ENCODE results near the gene SGK1.

DNA sequence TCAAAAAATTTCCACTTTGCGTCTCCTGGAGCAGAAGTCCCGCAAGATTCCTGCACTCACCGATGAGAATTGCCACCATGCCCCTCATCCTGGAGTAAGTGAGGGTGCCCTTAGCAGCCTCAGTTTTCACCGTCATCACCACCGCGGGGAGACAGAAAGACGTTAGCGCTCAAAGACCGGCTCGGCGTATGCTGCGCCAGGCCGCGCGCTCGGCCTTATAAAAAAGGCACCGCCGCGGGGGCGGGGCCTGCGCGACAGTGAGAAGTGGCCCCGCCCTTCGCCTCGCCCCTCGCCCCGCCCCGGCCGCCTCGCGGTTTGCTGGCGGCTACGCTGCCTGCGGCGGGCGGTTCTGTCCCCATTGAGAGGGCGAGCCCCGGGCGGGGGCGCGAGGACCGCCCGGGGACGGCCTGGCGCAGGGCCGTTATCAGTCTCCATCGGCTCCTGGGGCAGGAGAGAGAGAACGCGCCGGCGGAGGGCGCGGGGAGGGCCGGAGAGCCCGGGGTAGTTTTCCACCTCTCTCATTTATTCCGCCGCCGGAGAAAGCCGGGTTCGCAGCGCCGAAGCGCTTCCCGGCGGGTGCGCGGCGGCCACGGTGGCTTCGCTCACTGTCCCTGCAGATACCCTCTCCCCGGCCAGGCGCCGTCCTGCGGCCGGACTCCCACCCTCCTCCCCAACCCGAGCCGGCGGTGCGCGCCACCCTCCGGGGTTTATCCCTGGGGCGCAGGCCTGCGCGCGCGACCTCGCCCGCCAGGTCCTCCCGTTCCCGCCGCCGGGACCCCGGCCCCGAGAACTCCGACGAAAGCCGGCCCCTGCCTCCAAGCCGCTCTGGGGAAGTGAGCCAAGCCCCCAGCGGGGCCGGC lies 143.0 kb downstream of the SGK1 start:
- peak; percentile 99 for TF ChIP-seq POLR2A (IDR thresholded peaks at IDR 0.05)
- TF ChIP-seq, protein P1, sequence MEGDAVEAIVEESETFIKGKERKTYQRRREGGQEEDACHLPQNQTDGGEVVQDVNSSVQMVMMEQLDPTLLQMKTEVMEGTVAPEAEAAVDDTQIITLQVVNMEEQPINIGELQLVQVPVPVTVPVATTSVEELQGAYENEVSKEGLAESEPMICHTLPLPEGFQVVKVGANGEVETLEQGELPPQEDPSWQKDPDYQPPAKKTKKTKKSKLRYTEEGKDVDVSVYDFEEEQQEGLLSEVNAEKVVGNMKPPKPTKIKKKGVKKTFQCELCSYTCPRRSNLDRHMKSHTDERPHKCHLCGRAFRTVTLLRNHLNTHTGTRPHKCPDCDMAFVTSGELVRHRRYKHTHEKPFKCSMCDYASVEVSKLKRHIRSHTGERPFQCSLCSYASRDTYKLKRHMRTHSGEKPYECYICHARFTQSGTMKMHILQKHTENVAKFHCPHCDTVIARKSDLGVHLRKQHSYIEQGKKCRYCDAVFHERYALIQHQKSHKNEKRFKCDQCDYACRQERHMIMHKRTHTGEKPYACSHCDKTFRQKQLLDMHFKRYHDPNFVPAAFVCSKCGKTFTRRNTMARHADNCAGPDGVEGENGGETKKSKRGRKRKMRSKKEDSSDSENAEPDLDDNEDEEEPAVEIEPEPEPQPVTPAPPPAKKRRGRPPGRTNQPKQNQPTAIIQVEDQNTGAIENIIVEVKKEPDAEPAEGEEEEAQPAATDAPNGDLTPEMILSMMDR (IDR thresholded peaks at IDR 0.05) = peak in 1 of 4 donors; percentile 13
